Fibroblast of the aortic adventitia (primary cell): ENCODE data around the gene PAFAH1B2. TPM values are rescaled to one million over a fixed set of nuclear protein-coding genes. Genes with fewer than 3 reads are reported as not detected.

Source experiments
- DNase-seq: peaks from one replicate; pipeline ENCODE4 v3.0.0-alpha.2; 2010; ENCODE audit warnings: low read depth
- H3K4me3 ChIP-seq: 2 replicates; pipeline ENCODE4 v1.5.1; 2011; ENCODE audit warnings: low read depth, mild to moderate bottlenecking, control low read depth, low read length, moderate library complexity
- CTCF ChIP-seq: IDR thresholded peaks from 2 replicates; pipeline ENCODE4 v1.5.1; 2011; ENCODE audit warnings: mild to moderate bottlenecking, low read length, control low read depth, inconsistent platforms; ENCODE audit not compliant: insufficient read depth
- total RNA-seq: library from RNA; depleted of rRNA; stranded (reverse); fragments of >200 nt; gene quantifications from 2 replicates; pipeline ENCODE4 v1.2.3, GENCODE V29; 2012; ENCODE audit warnings: low replicate concordance

Gene PAFAH1B2
- total RNA-seq, 1 donor: 161 TPM

- no peak for TF ChIP-seq CTCF
- DNase-seq: no peak
- no peak overlapping the region for H3K4me3 ChIP-seq
These were observed 44.6 kb downstream of the PAFAH1B2 start for GRCh38 chr11:117188620-117189081.

GRCh38 chr11:117189191-117189940, 45.3 kb downstream of the PAFAH1B2 start:
- H3K4me3 ChIP-seq: no peak overlapping the region
- no peak for DNase-seq
- no peak for TF ChIP-seq CTCF

- no peak overlapping the region for H3K4me3 ChIP-seq
- TF ChIP-seq CTCF: no peak
- no peak for DNase-seq
These were observed 46.0 kb downstream of the PAFAH1B2 start for GRCh38 chr11:117189941-117190544.

DNA sequence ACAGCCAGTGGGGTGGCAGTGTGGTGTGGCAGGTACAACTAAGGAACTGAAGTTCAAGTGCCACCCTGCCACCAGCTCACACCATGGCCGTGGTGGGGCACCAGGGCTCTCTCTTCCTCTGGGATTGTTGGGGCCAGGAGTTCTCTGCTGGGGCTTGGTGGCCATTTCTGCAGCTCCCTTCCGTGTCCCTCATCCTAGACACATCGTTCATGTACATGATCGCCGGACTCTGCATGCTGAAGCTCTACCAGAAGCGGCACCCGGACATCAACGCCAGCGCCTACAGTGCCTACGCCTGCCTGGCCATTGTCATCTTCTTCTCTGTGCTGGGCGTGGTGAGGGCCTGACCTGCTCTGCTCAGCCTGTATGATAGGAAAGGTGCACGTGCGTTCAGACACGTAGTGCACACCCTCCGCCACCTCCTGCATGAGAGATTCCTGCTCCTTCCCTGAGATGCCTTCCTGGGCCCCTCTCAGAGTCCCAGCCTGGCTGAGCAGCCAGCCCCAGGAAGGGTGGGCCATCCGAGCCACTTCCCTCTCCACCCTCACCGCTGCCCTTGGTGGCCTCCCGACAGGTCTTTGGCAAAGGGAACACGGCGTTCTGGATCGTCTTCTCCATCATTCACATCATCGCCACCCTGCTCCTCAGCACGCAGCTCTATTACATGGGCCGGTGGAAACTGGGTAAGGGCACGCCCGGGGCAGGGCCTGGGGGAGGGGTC, 47.8 kb downstream of the PAFAH1B2 start:
- TF ChIP-seq CTCF: no peak
- DNase-seq: no peak
- H3K4me3 ChIP-seq: no peak overlapping the region

DNA sequence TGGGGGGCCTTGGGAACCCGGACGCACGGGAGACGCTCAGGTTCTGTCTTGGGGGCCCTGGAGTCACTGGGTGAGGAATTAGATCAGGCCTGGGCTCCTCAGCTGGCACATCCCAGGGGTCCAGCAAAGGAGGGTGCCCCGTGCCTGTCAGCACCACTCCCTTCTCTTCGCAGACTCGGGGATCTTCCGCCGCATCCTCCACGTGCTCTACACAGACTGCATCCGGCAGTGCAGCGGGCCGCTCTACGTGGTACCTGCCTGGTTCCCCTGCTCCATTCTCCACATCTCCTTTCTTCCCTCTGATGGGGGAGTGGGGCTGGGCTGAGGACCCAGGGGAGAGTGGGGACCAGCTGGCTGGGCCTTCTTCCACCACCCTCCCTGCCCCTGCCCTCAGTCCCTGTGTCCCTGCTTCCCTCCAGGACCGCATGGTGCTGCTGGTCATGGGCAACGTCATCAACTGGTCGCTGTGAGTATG, 48.4 kb downstream of the PAFAH1B2 start:
- no peak overlapping the region for H3K4me3 ChIP-seq
- TF ChIP-seq CTCF: no peak
- no peak for DNase-seq

DNA sequence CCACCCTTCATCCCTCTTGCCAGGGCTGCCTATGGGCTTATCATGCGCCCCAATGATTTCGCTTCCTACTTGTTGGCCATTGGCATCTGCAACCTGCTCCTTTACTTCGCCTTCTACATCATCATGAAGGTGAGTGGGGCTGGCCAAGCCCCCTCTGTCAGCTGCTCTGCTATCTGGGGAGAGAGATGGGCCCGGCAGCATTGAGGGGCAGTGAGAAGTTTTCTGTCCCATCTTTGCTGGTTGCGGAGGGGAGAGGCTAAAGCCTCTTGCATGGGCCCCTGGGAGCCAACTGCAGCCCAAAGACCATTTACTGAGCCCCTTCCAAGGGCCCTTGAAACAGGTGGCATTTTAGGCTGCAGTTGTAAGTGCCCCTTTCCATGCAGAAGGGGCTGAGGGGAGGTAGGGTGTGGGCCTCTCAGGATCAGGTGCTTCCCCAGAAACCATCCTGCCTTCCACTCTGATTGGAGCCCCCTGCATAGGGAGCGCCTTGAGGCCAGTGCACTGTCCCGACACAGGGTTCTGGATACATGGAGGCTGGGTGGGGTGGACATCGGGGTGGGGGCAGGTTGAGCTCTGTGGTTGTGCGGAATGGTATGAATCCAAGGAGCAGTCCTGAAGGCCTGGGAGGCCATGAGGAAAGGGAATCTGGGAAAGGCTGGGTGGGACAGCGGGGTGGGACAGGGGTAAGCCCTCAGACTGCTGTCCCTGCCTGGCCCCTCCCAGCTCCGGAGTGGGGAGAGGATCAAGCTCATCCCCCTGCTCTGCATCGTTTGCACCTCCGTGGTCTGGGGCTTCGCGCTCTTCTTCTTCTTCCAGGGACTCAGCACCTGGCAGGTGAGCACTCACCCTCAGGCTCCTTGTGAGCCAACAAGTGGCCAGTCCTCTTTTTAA, 49.3 kb downstream of the PAFAH1B2 start:
- TF ChIP-seq CTCF: no peak
- no peak for DNase-seq
- H3K4me3 ChIP-seq: no peak overlapping the region
